KMS-11 (cell line): ENCODE data around the gene MYO16.

Source experiments
- H2AFZ ChIP-seq: fragments of 200-600 bp; sonication (generic); 2 replicates; pipeline ENCODE4 v1.6.1; 2016; ENCODE audit warnings: antibody characterized with exemption, mixed run types, low read depth
- H3K27ac ChIP-seq: fragments of 200-600 bp; sonication (generic); 2 replicates; pipeline ENCODE4 v1.6.1; 2016; ENCODE audit warnings: mild to moderate bottlenecking, mixed run types
- H3K27me3 ChIP-seq: fragments of 200-600 bp; sonication (generic); 2 replicates; pipeline ENCODE4 v1.6.1; 2017; ENCODE audit warnings: mild to moderate bottlenecking, low read depth, mixed run types, moderate library complexity; ENCODE audit not compliant: insufficient read depth
- H3K36me3 ChIP-seq: fragments of 200-600 bp; sonication (generic); 2 replicates; pipeline ENCODE4 v1.6.1; 2017; ENCODE audit warnings: mild to moderate bottlenecking, mixed run types; ENCODE audit not compliant: insufficient read depth
- H3K4me1 ChIP-seq: fragments of 200-600 bp; sonication (generic); 2 replicates; pipeline ENCODE4 v1.6.1; 2016; ENCODE audit warnings: mild to moderate bottlenecking, low read depth, mixed run types; ENCODE audit not compliant: poor library complexity, severe bottlenecking
- H3K4me2 ChIP-seq: fragments of 200-600 bp; sonication (generic); 2 replicates; pipeline ENCODE4 v1.7.0; 2016; ENCODE audit warnings: mild to moderate bottlenecking, mixed run types
- H3K4me3 ChIP-seq: fragments of 200-600 bp; sonication (generic); IDR thresholded peaks from 2 replicates; pipeline ENCODE4 v1.6.1; 2017; ENCODE audit warnings: low read depth, low read length, mixed read lengths; ENCODE audit not compliant: insufficient read depth
- H3K79me2 ChIP-seq: fragments of 200-600 bp; sonication (generic); 2 replicates; pipeline ENCODE4 v1.6.1; 2016; ENCODE audit warnings: low read depth, mixed run types; ENCODE audit not compliant: insufficient read depth
- H3K9ac ChIP-seq: fragments of 200-600 bp; sonication (generic); 2 replicates; pipeline ENCODE4 v1.6.1; 2016; ENCODE audit warnings: mild to moderate bottlenecking, mixed run types
- H4K20me1 ChIP-seq: fragments of 200-600 bp; sonication (generic); 2 replicates; pipeline ENCODE4 v1.6.1; 2016; ENCODE audit warnings: mild to moderate bottlenecking, mixed run types; ENCODE audit not compliant: insufficient read depth
- TF ChIP-seq, protein P1 (sequence below): fragments of 200-600 bp; sonication (generic); conservative IDR thresholded peaks from 2 replicates; pipeline ENCODE4 v1.6.1; 2017; ENCODE audit warnings: low read depth, mild to moderate bottlenecking, antibody characterized with exemption, low read length, moderate library complexity, mixed read lengths

The MYO16 gene

GRCh38 chr13:108797354-108797753 lies 167.9 kb downstream of the MYO16 start:
- no peak overlapping the region for H3K4me3 ChIP-seq
- H3K36me3 ChIP-seq = no peaks in the 10 kb centered on the region
- no peaks in the 10 kb centered on the region for H3K27me3 ChIP-seq
- no peak overlapping the region for H3K27ac ChIP-seq
- H4K20me1 ChIP-seq = no peaks in the 10 kb centered on the region
- H3K4me2 ChIP-seq = no peak overlapping the region
- H3K4me1 ChIP-seq = no peaks in the 10 kb centered on the region
- TF ChIP-seq, protein P1, sequence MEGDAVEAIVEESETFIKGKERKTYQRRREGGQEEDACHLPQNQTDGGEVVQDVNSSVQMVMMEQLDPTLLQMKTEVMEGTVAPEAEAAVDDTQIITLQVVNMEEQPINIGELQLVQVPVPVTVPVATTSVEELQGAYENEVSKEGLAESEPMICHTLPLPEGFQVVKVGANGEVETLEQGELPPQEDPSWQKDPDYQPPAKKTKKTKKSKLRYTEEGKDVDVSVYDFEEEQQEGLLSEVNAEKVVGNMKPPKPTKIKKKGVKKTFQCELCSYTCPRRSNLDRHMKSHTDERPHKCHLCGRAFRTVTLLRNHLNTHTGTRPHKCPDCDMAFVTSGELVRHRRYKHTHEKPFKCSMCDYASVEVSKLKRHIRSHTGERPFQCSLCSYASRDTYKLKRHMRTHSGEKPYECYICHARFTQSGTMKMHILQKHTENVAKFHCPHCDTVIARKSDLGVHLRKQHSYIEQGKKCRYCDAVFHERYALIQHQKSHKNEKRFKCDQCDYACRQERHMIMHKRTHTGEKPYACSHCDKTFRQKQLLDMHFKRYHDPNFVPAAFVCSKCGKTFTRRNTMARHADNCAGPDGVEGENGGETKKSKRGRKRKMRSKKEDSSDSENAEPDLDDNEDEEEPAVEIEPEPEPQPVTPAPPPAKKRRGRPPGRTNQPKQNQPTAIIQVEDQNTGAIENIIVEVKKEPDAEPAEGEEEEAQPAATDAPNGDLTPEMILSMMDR = no peak
- H3K9ac ChIP-seq = no peak overlapping the region
- no peak overlapping the region for H2AFZ ChIP-seq
- H3K79me2 ChIP-seq = no peaks in the 10 kb centered on the region

DNA sequence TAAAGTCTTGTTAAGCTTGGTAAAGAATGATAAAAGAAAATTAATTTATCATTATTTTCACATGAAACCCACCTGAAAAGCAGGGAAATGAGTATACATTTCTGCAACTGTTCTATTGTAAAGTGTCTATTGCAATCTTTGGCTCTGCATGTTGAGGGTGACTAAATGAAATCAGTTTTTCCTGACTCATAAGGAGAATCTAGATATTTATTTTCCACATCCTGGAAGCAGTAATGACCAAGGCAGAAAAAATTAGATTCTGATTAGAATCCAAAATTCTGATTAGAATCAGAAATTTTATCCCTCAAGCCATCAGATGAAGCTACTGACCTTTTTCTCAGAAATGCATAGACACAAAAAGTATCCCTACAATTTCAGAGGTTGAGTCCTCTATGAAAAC lies 178.4 kb downstream of the MYO16 start:
- H4K20me1 ChIP-seq = no peaks in the 10 kb centered on the region
- H3K36me3 ChIP-seq = no peaks in the 10 kb centered on the region
- no peak overlapping the region for H3K4me2 ChIP-seq
- no peaks in the 10 kb centered on the region for H3K27me3 ChIP-seq
- no peak overlapping the region for H3K27ac ChIP-seq
- TF ChIP-seq, protein P1 = no peak
- no peaks in the 10 kb centered on the region for H3K4me1 ChIP-seq
- H3K79me2 ChIP-seq = no peaks in the 10 kb centered on the region
- H3K9ac ChIP-seq = no peak overlapping the region
- no peak overlapping the region for H2AFZ ChIP-seq
- no peak overlapping the region for H3K4me3 ChIP-seq

DNA sequence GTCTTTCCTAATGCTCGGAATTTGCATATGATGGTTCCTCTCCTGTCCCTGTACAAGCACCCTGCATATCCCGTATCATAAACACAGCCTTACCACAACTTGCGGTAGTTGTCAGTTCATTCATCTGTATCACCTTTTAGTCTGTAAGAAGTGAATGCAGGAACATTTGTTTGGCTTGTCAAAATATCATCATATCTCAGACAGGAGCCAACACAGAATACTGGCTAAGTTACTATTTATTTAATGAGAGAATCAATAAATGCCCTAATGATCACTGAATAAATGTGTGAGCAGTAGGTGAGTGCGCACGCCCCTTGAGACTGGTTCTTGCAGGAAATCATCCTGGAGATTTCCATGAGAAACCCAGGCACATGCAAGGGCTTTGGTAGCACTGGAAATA lies 182.8 kb downstream of the MYO16 start:
- Histone ChIP-seq H4K20me1 (no peaks in the 10 kb centered on the region), H2AFZ (no peak overlapping the region), H3K9ac (no peak overlapping the region), H3K36me3 (no peaks in the 10 kb centered on the region), H3K4me3 (no peak overlapping the region), H3K4me1 (no peaks in the 10 kb centered on the region), H3K27me3 (no peaks in the 10 kb centered on the region), H3K4me2 (no peak overlapping the region), H3K79me2 (no peaks in the 10 kb centered on the region), H3K27ac (no peak overlapping the region)
- TF ChIP-seq, protein P1 = no peak

DNA sequence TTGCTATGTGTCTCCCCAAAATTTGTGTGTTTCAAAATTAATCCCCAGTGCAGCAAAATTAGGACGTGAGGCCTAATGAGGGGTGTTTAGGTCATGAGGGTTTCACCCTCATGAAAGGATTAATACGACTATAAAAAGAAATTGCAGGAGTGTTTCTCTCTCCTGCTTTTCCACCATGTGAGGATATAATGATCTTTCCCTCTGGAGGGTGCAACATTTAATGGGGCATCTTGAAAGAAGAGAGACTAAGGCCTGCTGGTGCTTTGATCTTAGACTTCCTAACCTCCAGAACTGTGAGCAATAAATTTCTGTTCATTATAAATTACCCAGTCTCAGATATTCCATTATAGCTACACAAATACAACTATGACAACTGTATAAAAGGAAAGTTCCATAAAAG lies 183.2 kb downstream of the MYO16 start:
- Histone ChIP-seq H3K4me1 (no peaks in the 10 kb centered on the region), H3K4me2 (no peak overlapping the region), H3K79me2 (no peaks in the 10 kb centered on the region), H3K9ac (no peak overlapping the region), H2AFZ (no peak overlapping the region), H4K20me1 (no peaks in the 10 kb centered on the region), H3K27me3 (no peaks in the 10 kb centered on the region), H3K36me3 (no peaks in the 10 kb centered on the region), H3K4me3 (no peak overlapping the region), H3K27ac (no peak overlapping the region)
- TF ChIP-seq, protein P1 = no peak
